Activated naive CD4-positive, alpha-beta T cell treated with anti-CD3 and anti-CD28 coated beads, Interleukin-2, amount 10 ng/mL, durations not matched to agents 5 hours and 36 hours (primary cell): ENCODE measurements around the gene FES. TPM values are rescaled to one million over a fixed set of nuclear protein-coding genes. Genes with fewer than 3 reads are reported as not detected.

Source experiments
- total RNA-seq, 2 experiments: library from RNA; stranded (reverse); gene quantifications; one replicate each; pipeline ENCODE4 v1.2.3, GENCODE V29; 2021

The FES gene
- 10 to 100 TPM in 1 of 2 experiments, 1 to 10 TPM in 1; 8.2 to 12.9 TPM for total RNA-seq

DNA sequence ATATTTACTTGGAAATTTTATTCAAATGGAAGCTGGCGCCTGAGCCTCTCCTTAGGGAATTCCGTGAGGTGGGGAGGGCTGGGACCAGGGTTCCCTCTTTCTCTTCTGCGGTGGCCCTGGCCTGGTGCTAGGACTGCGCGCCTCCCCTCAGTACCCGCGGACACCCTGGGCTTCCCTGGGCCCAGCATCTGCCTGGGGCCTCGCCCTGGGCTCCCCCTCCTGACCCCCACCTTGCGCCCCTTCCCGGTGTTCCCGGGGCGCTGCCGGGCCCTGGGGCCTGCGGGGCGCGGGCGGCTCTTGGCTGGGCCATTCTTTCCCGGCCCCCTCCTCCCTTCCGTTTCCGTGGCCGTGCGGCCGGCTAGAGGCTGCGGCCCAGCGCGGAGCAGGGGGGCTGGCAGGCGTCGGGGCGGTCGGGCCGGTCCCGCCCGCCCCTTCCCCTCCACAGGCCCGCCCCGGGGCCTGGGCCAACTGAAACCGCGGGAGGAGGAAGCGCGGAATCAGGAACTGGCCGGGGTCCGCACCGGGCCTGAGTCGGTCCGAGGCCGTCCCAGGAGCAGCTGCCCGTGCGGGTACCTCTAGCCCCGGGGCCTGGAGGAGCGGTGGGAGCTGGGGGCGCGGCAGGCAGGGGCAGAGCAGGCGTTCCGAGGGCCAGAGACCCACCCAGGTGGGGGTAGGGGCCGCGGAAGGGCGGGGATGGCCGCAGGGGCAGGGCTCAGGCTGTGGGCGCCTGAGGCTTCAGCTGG, at the start of gene FES:
FES (plus strand) TSS at position 529 of the 743 bp plus-strand sequence. CDS start 542 bp downstream, outside the sequence.

GRCh38 chr15:90868261-90868689, 16.0 kb upstream of the FES start, which contains the start of gene FURIN:
FURIN (plus strand) TSS chr15:90868588; CDS start chr15:90875741, 7,153 bp downstream.

DNA sequence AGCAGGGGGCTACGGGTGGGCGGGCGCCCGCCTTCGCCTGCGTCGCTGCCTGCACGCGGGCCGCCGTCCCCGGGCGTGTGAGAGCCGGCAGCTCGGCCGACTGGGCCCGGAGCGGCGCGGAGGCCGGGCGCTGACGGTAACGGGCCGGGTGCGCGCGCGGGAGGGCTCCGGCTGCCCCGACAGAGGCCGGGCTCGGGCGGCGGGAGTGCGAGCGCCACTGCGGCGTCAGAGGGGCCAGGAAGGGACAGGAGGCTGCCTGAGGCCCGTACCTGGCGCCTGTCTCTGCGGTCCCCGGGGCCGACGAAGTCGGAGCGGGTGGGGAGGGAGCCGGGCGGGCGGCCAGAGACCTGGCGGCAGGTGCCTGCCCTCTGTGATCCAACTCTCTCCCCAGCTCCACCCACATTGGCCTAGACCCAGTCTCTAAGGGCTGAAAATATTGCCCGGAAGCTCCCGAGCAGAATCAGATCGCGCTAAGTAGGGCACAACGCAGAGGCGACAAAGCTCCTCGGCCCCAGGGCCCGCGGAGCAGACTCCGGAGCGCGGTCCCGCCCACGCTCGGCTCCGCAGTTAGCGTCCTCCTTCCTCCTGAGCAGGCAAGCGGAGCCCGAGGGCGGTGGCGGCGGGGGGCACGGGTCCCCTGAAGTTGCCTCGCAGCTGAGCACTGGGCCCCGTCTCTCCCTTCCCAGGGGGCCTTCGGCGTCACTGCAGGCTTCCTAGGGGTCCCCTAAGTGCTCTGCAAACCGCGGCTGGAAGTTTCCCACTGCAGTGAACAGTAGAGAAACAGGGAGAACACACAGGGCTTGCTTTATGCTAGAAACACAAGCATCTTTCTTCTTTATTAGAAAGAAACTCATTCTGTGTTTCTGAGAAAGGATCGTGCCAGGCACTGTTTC, 18.8 kb downstream of the FES start, which contains the start of gene MAN2A2:
MAN2A2 (plus strand) TSS at position 463 of the 893 bp plus-strand sequence. CDS start 906 bp downstream, outside the sequence.

GRCh38 chr15:90931828-90932659, 47.7 kb downstream of the FES start, which contains the start of gene HDDC3:
HDDC3 (minus strand) TSS chr15:90932549; CDS start chr15:90932540, 9 bp downstream.

DNA sequence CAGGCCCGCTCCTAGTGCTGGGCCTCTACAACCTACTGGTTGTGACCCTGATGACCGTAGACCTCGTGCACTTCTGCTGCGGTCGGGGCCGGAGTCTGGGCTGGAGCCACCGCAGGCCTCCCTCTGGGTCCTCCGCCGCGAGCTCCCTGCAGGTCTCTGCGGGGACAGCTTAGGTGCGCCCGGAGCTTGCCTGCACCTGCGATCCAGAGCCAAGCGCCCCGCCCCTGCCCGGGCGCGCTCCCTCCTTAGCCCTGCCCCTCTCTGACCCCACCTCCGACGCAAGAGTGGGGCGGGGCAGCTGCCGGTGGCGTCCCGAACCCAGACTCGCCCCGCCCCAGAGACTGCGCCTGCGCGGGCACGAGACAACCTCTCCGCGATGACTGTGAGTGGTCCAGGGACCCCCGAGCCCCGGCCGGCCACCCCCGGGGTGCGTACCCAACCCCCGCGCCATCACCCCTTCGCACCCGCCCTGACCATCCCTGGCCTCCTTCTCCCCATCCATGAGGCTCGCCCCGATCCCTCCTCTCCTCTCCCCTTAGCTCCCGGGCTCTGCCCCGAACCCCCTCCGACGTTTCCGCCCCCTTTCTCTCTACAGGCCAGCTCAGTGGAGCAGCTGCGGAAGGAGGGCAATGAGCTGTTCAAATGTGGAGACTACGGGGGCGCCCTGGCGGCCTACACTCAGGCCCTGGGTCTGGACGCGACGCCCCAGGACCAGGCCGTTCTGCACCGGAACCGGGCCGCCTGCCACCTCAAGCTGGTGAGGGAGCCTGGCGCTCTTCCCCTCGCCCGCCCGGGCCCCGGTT, 50.8 kb downstream of the FES start, which contains the start of gene UNC45A:
UNC45A (plus strand) TSS at position 337 of the 803 bp plus-strand sequence; CDS start at position 377, 40 bp downstream.

Other genes with a start within 250 kb of the FES start
- gene BLM, start 167.2 kb upstream of the FES start, total RNA-seq: 10 to 100 TPM; 31.2 to 33.6 TPM
- 100 to 1,000 TPM; 122 to 123 TPM for gene FURIN, start 15.9 kb upstream of the FES start, total RNA-seq
- 100 to 1,000 TPM; 100 to 103 TPM for gene MAN2A2, start 18.8 kb downstream of the FES start, total RNA-seq
- 10 to 100 TPM; 28.5 to 29.2 TPM for gene HDDC3, start 48.0 kb downstream of the FES start, total RNA-seq
- 10 to 100 TPM; 67.9 to 68.9 TPM for gene UNC45A, start 50.8 kb downstream of the FES start, total RNA-seq
- gene RCCD1, start 70.4 kb downstream of the FES start, total RNA-seq: 10 to 100 TPM; 26.7 to 27.8 TPM
- 100 to 1,000 TPM; 111 to 127 TPM for gene PRC1, start 110.0 kb downstream of the FES start, total RNA-seq
- 10 to 100 TPM; 18.1 to 18.4 TPM for gene VPS33B, start 138.1 kb downstream of the FES start, total RNA-seq
- gene SV2B, start 215.8 kb downstream of the FES start, total RNA-seq: under 1 TPM; 0.18 to 0.26 TPM